Kidney glomerular epithelial cell (primary cell): ENCODE results near the gene NFASC.

Source experiments
- DNase-seq: peaks from one replicate; lab custom pipeline; 2025; lab: John Stamatoyannopoulos, UW

The NFASC gene

GRCh38 chr1:204889681-204890383 is 19.2 kb downstream of the NFASC start:
- DNase-seq: no peak

- DNase-seq: no peak
Measured at GRCh38 chr1:204891860-204892259, 21.2 kb downstream of the NFASC start.

GRCh38 chr1:204894031-204894430 is 23.4 kb downstream of the NFASC start:
- no peak for DNase-seq

- DNase-seq: no peak
Measured at GRCh38 chr1:204894606-204895005, 23.9 kb downstream of the NFASC start.

- no peak for DNase-seq
Measured at GRCh38 chr1:204896023-204896422, 25.4 kb downstream of the NFASC start.

- DNase-seq: no peak
Measured at GRCh38 chr1:204896787-204897469, 26.3 kb downstream of the NFASC start.

GRCh38 chr1:204900721-204901120 is 30.1 kb downstream of the NFASC start:
- no peak for DNase-seq

- DNase-seq: no peak
Measured at GRCh38 chr1:204902671-204903070, 32.0 kb downstream of the NFASC start.

GRCh38 chr1:204904228-204904810 is 33.7 kb downstream of the NFASC start:
- no peak for DNase-seq

- no peak for DNase-seq
Measured at GRCh38 chr1:204909109-204909508, 38.4 kb downstream of the NFASC start.

GRCh38 chr1:204915861-204916495 is 45.3 kb downstream of the NFASC start:
- DNase-seq: no peak

GRCh38 chr1:204917802-204918201 is 47.1 kb downstream of the NFASC start:
- no peak for DNase-seq

- no peak for DNase-seq
Measured at GRCh38 chr1:204920511-204920910, 49.8 kb downstream of the NFASC start.

- no peak for DNase-seq
Measured at GRCh38 chr1:204920967-204921366, 50.3 kb downstream of the NFASC start.

GRCh38 chr1:204921855-204922516 is 51.3 kb downstream of the NFASC start:
- no peak for DNase-seq

- DNase-seq: no peak
Measured at GRCh38 chr1:204923201-204923600, 52.5 kb downstream of the NFASC start.

- no peak for DNase-seq
Measured at GRCh38 chr1:204923626-204924012, 53.0 kb downstream of the NFASC start.

GRCh38 chr1:204924013-204924759 is 53.5 kb downstream of the NFASC start:
- no peak for DNase-seq

- no peak for DNase-seq
Measured at GRCh38 chr1:204925701-204926100, 55.0 kb downstream of the NFASC start.

- DNase-seq: no peak
Measured at GRCh38 chr1:204927673-204928641, 57.3 kb downstream of the NFASC start.
